Activated CD4-positive, alpha-beta T cell treated with anti-CD3 and anti-CD28 coated beads, Interleukin-2, amount 10 ng/mL, durations not matched to agents 7 days and 5 days (primary cell): ENCODE results near the gene KCNJ12. TPM values are rescaled to one million over a fixed set of nuclear protein-coding genes. Genes with fewer than 3 reads are reported as not detected.

Experiments used
- CTCF ChIA-PET: fragments of 350-600 bp; sonication (Branson Sonifier 250); formaldehyde crosslinking; loops from one replicate; lab custom pipeline; 2021; ENCODE audit warnings: antibody characterized with exemption; lab: Charles Lee
- POLR2A ChIA-PET: fragments of 350-600 bp; sonication (Branson Sonifier 250); formaldehyde crosslinking; loops from one replicate; lab custom pipeline; 2021; ENCODE audit warnings: antibody characterized with exemption; lab: Charles Lee
- DNase-seq: peaks from one replicate; pipeline ENCODE4 v3.0.0-alpha.2; 2020
- H3K27ac Mint-ChIP-seq: one replicate; pipeline ENCODE4 v1.8.0; 2021; ENCODE audit warnings: mild to moderate bottlenecking, moderate library complexity, mixed read lengths
- H3K27me3 Mint-ChIP-seq: one replicate; pipeline ENCODE4 v1.8.0; 2021; ENCODE audit warnings: mixed read lengths
- H3K36me3 Mint-ChIP-seq: one replicate; pipeline ENCODE4 v1.8.0; 2021; ENCODE audit warnings: low read depth, mixed read lengths
- H3K4me1 Mint-ChIP-seq: one replicate; pipeline ENCODE4 v1.8.0; 2021; ENCODE audit warnings: mixed read lengths
- H3K4me3 Mint-ChIP-seq: one replicate; pipeline ENCODE4 v1.8.0; 2021; ENCODE audit warnings: mild to moderate bottlenecking, moderate library complexity, mixed read lengths
- H3K9me3 Mint-ChIP-seq: one replicate; pipeline ENCODE4 v1.8.0; 2021; ENCODE audit warnings: mixed read lengths
- total RNA-seq, 2 experiments: library from RNA; stranded (reverse); gene quantifications; one replicate each; pipeline ENCODE4 v1.2.3, GENCODE V29; 2021

The KCNJ12 gene
- total RNA-seq, 2 experiments from 2014 or later, result not detected

GRCh38 chr17:21467196-21467595, 91.0 kb downstream of the KCNJ12 start:
- Mint-ChIP-seq H3K36me3 (no peaks in the 10 kb centered on the region), H3K27ac (no peak overlapping the region), H3K9me3 (no peaks in the 10 kb centered on the region), H3K4me1 (peaks cover 15% of the 10 kb centered on the region), H3K27me3 (peaks cover 12% of the 10 kb centered on the region), H3K4me3 (no peak overlapping the region)
- ChIA-PET POLR2A (no interaction called here), CTCF (no interaction called here)
- no peak for DNase-seq

- H3K9me3 Mint-ChIP-seq, result no peaks in the 10 kb centered on the region
- H3K4me1 Mint-ChIP-seq, result peaks cover 11% of the 10 kb centered on the region
- peaks cover 12% of the 10 kb centered on the region for H3K27me3 Mint-ChIP-seq
- DNase-seq, result no peak
- H3K27ac Mint-ChIP-seq, result no peak overlapping the region
- CTCF ChIA-PET, result interaction anchor here (0.7 kb wide), 1 partner anchor 356 kb away, joined by 4 read pairs; no protein-coding TSS in a partner anchor
- POLR2A ChIA-PET, result no interaction called here
- H3K36me3 Mint-ChIP-seq, result no peaks in the 10 kb centered on the region
- H3K4me3 Mint-ChIP-seq, result no peak overlapping the region
Observed at GRCh38 chr17:21467739-21468490, 91.8 kb downstream of the KCNJ12 start.

Other genes starting within 250 kb of the KCNJ12 start
- gene DHRS7B, start 249.4 kb upstream of the KCNJ12 start, total RNA-seq, result 10 to 100 TPM; 14.1 to 14.7 TPM
- 10 to 100 TPM; 24.7 to 28.1 TPM for gene TMEM11, start 162.2 kb upstream of the KCNJ12 start, total RNA-seq
- 1 to 10 TPM; 3.0 to 3.2 TPM for gene NATD1, start 122.9 kb upstream of the KCNJ12 start, total RNA-seq
- gene MAP2K3, start 91.6 kb upstream of the KCNJ12 start, total RNA-seq, result 10 to 100 TPM; 41.7 to 52.8 TPM